Activated naive CD4-positive, alpha-beta T cell treated with Interleukin-2 at 50 U/mL for 16 hours (primary cell): Measurements from ENCODE around the gene CDC42BPA.
"Not testable (repeated sequence)": the region's sequence is repeated elsewhere in the genome, so short reads cannot be mapped to it uniquely, and the experiment has no call there.

Source experiments
- DNase-seq: peaks from one replicate; pipeline ENCODE4 v3.0.0-alpha.2; 2020

Gene CDC42BPA

GRCh38 chr1:226958300-226958699, 360.0 kb downstream of the CDC42BPA start:
- DNase-seq = no peak

DNA sequence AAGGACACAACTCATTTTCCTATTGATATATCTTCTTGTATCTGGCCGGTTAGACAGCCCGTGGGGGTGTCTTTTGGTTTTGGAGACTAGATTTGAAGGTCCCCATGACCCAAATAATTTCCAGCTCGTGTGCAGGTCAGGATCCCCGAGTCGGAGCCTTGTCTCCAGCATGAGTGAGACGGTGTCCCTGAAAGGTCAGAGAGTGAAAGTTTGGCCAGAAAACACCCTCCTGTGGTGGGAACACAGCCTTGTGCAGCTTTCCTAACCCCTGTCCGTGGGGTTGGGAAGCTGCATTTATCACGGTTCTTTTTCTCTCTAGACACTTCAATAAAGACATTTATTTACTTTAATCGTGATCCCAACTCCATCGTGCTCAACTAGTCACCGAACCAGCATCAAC, 360.6 kb downstream of the CDC42BPA start:
- no peak for DNase-seq

DNA sequence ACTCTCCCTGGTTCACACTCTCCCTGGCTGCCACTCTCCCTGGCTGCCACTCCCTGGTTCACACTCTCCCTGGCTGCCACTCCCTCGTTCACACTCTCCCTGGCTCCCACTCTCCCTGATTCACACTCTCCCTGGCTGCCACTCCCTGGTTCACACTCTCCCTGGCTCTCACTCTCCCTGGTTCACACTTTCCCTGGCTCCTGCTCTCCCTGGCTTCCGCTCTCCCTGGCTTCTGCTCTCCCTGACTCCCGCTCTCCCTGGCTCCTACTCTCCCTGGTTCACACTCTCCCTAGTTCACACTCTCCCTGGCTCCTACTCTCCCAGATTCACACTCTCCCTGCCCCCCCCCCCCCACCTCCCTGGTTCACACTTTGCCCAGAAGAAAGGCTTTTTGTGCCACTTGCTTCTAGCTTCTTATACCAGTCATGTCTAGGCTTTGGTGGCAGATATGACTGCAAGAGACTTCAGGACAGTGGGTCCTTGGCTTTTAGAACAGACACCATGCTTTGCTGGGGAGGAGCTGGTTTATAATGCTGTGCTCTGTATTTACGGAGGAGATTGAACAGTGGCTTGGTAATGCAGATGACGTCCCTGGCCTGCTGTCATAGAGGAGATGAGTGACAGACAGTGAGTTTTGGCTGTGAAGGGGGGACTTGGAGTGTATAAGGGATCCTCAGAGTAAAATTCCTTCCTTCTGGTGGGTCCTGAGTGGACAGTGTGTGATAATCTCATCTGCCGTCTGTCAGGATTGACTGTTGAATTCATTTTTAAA, 361.2 kb downstream of the CDC42BPA start:
- no peak for DNase-seq

DNA sequence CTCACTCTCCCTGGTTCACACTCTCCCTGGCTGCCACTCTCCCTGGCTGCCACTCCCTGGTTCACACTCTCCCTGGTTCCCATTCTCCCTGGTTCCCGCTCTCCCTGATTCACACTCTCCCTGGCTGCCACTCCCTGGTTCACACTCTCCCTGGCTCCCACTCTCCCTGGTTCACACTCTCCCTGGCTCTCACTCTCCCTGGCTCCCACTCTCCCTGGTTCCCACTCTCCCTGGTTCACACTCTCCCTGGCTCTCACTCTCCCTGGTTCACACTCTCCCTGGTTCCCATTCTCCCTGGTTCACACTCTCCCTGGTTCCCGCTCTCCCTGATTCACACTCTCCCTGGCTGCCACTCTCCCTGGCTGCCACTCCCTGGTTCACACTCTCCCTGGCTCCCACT, 362.4 kb downstream of the CDC42BPA start:
- not testable (repeated sequence) for DNase-seq

GRCh38 chr1:226954777-226955176, 363.5 kb downstream of the CDC42BPA start:
- no peak for DNase-seq

DNA sequence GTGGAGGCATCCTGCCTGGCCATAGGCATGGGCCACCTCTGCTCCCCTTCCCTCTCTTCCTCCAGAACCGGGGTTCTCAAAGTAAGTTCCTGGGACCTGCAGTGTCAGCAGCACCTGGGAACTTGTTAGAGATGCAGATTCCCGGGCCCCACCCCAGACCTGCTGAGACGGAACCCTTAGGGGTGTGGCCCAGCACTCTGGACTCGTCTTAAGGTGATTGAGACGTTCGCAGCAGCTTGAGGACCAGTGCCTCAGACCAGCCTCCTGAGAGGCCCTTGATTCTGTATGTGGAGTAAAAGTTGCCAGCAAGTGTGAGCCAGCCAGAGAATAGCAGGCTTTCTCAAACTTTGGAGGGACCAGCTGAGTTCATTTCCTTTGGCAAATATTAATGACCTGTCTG, 364.0 kb downstream of the CDC42BPA start:
- DNase-seq = no peak

DNA sequence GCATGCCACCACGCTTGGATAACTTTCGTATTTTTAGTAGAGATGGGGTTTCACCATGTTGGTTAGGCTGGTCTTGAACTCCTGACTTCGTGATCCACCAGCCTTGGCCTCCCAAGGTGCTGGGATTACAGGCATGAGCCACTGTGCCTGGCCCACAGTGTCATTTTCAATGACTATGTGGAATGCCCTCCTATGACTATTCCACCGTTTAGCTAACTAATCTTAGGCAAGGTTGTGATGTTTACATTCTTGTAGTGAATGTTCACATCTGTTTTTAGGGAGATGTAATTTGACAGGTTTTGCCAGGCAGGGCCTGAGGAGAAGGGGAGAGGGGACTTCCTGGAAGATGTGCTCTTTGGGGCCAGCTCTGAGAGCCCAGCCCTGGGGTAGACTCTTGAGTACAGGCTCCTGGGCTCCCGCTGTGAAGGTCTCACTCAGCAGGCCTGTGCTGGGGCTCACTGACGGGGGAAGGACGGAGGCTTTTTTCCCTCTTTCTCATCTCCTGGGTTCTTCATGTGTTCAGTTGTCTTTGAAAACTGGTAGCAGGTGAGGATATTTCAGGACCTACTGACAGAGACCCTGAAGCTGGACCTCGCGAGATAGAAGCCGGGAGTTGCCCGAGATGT, 365.0 kb downstream of the CDC42BPA start:
- no peak for DNase-seq

- DNase-seq = no peak
Observed at GRCh38 chr1:226952118-226952441, 366.2 kb downstream of the CDC42BPA start.

- no peak for DNase-seq
Observed at GRCh38 chr1:226951286-226952117, 366.8 kb downstream of the CDC42BPA start.

DNA sequence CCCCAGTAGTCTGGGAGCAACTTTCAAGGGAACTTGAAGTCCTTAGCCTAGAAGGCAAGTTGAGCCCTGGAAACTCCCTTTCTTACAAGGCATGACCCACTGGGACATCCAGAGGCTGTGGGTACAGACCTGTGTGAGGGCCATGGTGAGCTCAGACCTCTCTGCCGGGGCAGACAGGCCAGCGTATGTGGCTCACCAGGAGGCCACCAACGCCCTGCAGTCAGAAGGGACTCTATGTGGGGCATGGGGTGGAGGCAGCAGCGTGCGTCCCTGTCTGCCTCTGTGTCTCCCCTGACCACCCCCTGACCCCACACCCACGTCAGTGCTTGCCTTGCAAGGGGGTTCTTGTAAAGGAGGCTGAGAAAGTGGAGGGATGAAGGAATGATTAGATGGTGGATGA, 367.4 kb downstream of the CDC42BPA start:
- no peak for DNase-seq

DNA sequence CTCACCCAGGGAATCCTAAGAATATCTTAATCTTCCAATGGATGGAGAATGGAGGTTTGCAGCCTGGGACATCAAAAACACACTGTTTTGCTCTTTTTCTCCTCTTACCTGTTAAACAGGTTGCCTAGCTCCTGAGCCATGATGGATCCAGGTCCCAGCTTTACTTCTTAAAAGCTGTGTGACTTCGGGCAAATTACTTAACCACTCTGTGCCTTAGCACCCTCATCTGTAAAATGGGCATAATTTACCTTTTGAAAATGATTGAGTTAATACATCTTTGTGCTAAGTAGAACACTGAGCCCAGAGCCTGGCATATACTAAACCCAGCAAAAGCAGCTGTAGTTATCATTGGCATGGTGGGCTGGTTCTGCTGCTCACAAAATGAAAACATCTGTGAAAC, 368.0 kb downstream of the CDC42BPA start:
- no peak for DNase-seq

- no peak for DNase-seq
Observed at GRCh38 chr1:226949401-226949800, 368.9 kb downstream of the CDC42BPA start.

DNA sequence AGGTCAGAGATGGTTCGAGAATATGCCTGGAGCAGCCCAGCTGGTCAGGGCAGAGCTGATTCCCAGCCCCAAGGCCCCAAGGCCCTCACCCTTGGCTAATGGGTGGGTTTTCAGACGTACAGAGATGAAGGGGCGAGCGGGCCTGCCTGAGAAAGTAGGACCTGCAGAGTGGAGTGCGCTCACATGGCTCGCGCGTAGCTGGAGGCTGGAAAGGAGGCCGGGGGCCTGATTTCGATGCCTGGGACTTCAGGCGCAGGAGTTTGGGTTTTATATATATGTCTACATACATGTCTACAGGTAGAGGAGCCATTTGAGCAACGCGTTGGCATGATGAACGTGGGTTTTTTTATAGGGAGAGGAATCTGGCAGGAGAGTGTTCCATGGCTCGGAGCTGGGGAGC, 369.3 kb downstream of the CDC42BPA start:
- no peak for DNase-seq

DNA sequence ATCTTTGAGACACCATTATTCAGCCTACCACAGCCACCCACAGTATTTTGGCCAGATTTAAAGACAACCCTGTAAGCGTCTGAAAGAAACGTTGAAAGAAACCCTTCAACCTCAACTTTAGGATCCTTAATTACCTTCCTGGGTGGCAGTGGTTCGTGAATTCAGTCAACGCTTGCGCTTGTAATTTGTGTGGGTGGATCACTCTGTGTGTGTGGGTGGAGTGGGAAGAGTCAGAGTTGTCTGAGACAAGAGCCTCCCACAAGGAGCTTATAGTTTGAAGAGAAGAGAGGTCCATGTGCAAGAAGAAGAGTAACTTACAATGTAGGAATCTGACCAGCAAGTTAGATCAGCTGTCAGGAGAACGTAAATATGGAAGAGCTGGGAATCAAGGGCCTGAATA, 369.8 kb downstream of the CDC42BPA start:
- DNase-seq = no peak

DNA sequence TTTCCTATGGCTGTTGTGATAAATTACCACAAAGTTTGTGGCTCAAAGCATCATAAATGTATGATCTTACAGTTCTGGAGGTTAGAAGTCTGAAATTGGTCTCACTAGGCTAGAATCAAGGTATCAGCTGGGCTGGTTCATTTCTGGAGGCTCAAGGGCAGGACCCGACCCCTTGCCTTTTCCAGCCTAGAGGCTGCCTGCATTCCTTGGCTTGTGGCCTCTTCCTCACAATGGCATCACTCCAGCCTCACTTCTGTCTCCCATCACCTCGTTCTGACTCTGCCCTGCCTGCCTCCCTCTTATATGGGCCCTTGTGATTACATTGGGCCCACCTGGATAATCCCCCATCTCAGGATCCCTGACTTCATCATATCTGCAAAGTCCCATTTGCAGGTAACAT, 370.2 kb downstream of the CDC42BPA start:
- no peak for DNase-seq

DNA sequence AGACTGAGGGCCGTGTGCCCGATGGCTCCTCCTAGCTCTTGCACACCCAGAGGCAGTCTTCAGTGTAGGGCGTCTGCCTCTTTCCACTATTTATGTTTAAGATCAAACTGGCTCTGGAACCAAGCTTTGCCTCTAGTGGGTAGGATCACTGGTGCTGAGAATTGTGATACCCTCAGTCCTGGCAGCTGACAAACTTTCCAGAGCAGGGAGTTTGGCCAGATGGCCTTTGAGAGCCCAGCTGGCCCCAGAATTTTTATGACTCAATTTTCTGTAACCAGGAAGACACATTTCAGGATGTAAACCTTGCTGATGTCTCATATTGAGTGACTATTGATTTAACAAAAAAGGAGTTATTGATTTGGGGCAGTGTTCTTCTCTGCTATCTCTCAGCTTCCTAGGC, 371.5 kb downstream of the CDC42BPA start:
- no peak for DNase-seq

- DNase-seq = no peak
Observed at GRCh38 chr1:226946285-226946684, 372.0 kb downstream of the CDC42BPA start.

GRCh38 chr1:226945858-226946245, 372.4 kb downstream of the CDC42BPA start:
- no peak for DNase-seq

- DNase-seq = no peak
Observed at GRCh38 chr1:226945106-226945857, 373.0 kb downstream of the CDC42BPA start.

DNA sequence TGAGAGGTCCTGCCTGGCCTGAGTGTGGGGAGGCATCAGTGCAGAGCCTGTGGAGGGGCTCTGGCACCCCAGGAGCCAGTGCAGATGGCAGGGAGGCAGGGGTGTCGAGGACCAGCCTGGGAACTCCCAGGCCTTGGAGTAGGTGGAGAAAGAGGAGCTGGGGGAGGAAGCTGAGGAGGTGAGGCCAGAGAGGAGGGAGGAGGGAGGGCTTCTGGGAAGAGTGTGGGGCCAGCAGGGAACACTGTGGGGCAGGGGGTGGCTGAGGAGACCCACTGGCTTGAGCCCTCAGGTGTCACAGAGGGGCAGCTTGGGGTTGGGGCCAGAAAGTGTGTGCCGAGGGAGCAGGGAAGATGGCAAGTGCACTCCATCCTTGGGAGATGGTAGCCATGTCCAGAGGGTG, 374.4 kb downstream of the CDC42BPA start:
- no peak for DNase-seq

DNA sequence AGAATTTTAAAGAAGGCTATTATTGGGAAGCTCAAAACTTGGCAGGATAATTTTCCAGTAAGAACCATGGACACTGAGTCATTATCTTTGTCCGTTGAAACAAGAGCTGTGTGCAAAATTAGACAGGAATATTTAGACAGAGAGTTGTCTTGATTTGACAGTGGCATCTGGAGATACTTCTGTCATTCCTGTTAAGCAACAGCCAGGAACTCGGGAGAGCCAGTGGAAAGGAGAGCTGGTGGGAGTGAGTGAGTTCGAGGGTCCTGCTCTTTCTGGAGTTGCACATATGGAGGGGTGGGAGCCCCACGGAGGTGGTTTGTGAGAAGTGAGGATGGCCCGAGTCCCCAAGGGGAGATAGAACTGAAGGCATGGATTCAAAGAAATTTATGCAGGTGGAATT, 375.1 kb downstream of the CDC42BPA start:
- DNase-seq = no peak

GRCh38 chr1:226942392-226942791, 375.9 kb downstream of the CDC42BPA start:
- DNase-seq = no peak

DNA sequence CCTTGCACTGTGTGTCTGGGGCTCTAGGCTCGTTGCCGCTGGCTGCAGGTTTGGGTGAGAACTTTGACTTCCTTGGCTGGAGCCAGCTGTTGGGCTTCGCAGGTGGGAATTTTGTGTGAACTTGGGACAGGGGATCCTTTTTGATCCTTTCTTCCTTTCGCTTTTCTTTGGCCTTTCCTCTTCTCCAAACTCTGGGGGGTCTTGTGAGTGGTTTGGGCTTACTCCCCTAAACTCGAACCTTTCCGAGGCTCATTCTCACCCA, 377.6 kb downstream of the CDC42BPA start:
- no peak for DNase-seq
